Effector memory CD8-positive, alpha-beta T cell (primary cell): ENCODE measurements around the gene AP2A2.

ENCODE experiments used
- ATAC-seq: fragments of 150-1000 bp; cut with Tn5 transposase; replicated peaks from 2 replicates; pipeline ENCODE4 v1.10.0; 2021; ENCODE audit warnings: mild to moderate bottlenecking, moderate library complexity
- DNase-seq, 3 experiments: peaks; one replicate each; pipeline ENCODE4 v3.0.0; 2021
- H3K27ac Mint-ChIP-seq, 2 donors: one replicate each; pipeline ENCODE4 v1.8.0; 2022; ENCODE audit warnings: mild to moderate bottlenecking in 2 of 2, mixed read lengths in 2 of 2, moderate library complexity in 2 of 2
- H3K27me3 Mint-ChIP-seq, 2 donors: one replicate each; pipeline ENCODE4 v1.8.0; 2022; ENCODE audit warnings: mixed read lengths in 2 of 2
- H3K36me3 Mint-ChIP-seq: one replicate; pipeline ENCODE4 v1.8.0; 2022; ENCODE audit warnings: mild to moderate bottlenecking, moderate library complexity, mixed read lengths; ENCODE audit not compliant: insufficient read depth
- H3K4me1 Mint-ChIP-seq, 2 donors: one replicate each; pipeline ENCODE4 v1.8.0; 2022; ENCODE audit warnings: low read depth in 2 of 2, mixed read lengths in 2 of 2
- H3K4me3 Mint-ChIP-seq, 2 donors: one replicate each; pipeline ENCODE4 v1.8.0; 2022; ENCODE audit warnings: mild to moderate bottlenecking in 2 of 2, mixed read lengths in 2 of 2, moderate library complexity in 2 of 2
- H3K9me3 Mint-ChIP-seq, 2 donors: one replicate each; pipeline ENCODE4 v1.8.0; 2022; ENCODE audit warnings: mixed read lengths in 2 of 2

The AP2A2 gene

GRCh38 chr11:937841-938261 lies 12.2 kb downstream of the AP2A2 start:
- Mint-ChIP-seq H3K36me3 (peaks cover 13% of the 10 kb centered on the region), H3K27me3 (no peaks in the 10 kb centered on the region), H3K27ac (no peak overlapping the region), H3K9me3 (no peaks in the 10 kb centered on the region), H3K4me1 (peaks cover 34 to 66% of the 10 kb centered on the region in 2 donors), H3K4me3 (no peak overlapping the region)
- DNase-seq (no peak), ATAC-seq (no peak)

- ATAC-seq (no peak), DNase-seq (no peak)
- H3K4me1 Mint-ChIP-seq = peaks cover 40 to 70% of the 10 kb centered on the region in 2 donors
- H3K9me3 Mint-ChIP-seq = no peaks in the 10 kb centered on the region
- peaks cover 15% of the 10 kb centered on the region for H3K36me3 Mint-ChIP-seq
- peak overlapping the region; percentile 54 to 67 for H3K27ac Mint-ChIP-seq
- peak overlapping the region in 1 of 2 donors; percentile 31 for H3K4me3 Mint-ChIP-seq
- H3K27me3 Mint-ChIP-seq = no peaks in the 10 kb centered on the region
These were observed 14.9 kb downstream of the AP2A2 start for GRCh38 chr11:940496-941135.

GRCh38 chr11:942823-943222 lies 17.2 kb downstream of the AP2A2 start:
- H3K27ac Mint-ChIP-seq = peak overlapping the region in 1 of 2 donors; percentile 38
- ATAC-seq (no peak), DNase-seq (no peak)
- H3K36me3 Mint-ChIP-seq = peaks cover 16% of the 10 kb centered on the region
- no peaks in the 10 kb centered on the region for H3K27me3 Mint-ChIP-seq
- peaks cover 41 to 64% of the 10 kb centered on the region in 2 donors for H3K4me1 Mint-ChIP-seq
- H3K4me3 Mint-ChIP-seq = no peak overlapping the region
- H3K9me3 Mint-ChIP-seq = no peaks in the 10 kb centered on the region

- DNase-seq (no peak), ATAC-seq (no peak)
- Mint-ChIP-seq H3K27ac (peak overlapping the region in 1 of 2 donors; percentile 87), H3K4me1 (peaks cover 39 to 53% of the 10 kb centered on the region in 2 donors), H3K27me3 (no peaks in the 10 kb centered on the region), H3K4me3 (no peak overlapping the region), H3K9me3 (peaks cover 0 to 2% of the 10 kb centered on the region in 2 donors), H3K36me3 (peaks cover 14% of the 10 kb centered on the region)
These were observed 19.2 kb downstream of the AP2A2 start for GRCh38 chr11:944711-945470.

- Mint-ChIP-seq H3K4me3 (no peak overlapping the region), H3K27ac (no peak overlapping the region), H3K36me3 (peaks cover 14% of the 10 kb centered on the region), H3K27me3 (no peaks in the 10 kb centered on the region), H3K4me1 (peaks cover 31 to 43% of the 10 kb centered on the region in 2 donors), H3K9me3 (peaks cover 0 to 2% of the 10 kb centered on the region in 2 donors)
- no peak for DNase-seq
- ATAC-seq = no peak
These were observed 20.3 kb downstream of the AP2A2 start for GRCh38 chr11:945986-946385.

- Mint-ChIP-seq H3K4me1 (peaks cover 25 to 37% of the 10 kb centered on the region in 2 donors), H3K27me3 (no peaks in the 10 kb centered on the region), H3K27ac (no peak overlapping the region), H3K9me3 (peaks cover 0 to 2% of the 10 kb centered on the region in 2 donors), H3K36me3 (peaks cover 14% of the 10 kb centered on the region), H3K4me3 (no peak overlapping the region)
- DNase-seq (no peak), ATAC-seq (no peak)
These were observed 22.1 kb downstream of the AP2A2 start for GRCh38 chr11:947744-948143.

- Mint-ChIP-seq H3K27ac (no peak overlapping the region), H3K27me3 (no peaks in the 10 kb centered on the region), H3K9me3 (peaks cover 0 to 2% of the 10 kb centered on the region in 2 donors), H3K4me3 (no peak overlapping the region), H3K4me1 (peaks cover 26 to 34% of the 10 kb centered on the region in 2 donors), H3K36me3 (peaks cover 9% of the 10 kb centered on the region)
- no peak for ATAC-seq
- no peak for DNase-seq
These were observed 25.8 kb downstream of the AP2A2 start for GRCh38 chr11:951507-951906.

GRCh38 chr11:952406-953385 lies 27.0 kb downstream of the AP2A2 start:
- Mint-ChIP-seq H3K27me3 (no peaks in the 10 kb centered on the region), H3K4me1 (peaks cover 28 to 37% of the 10 kb centered on the region in 2 donors), H3K9me3 (peaks cover 0 to 2% of the 10 kb centered on the region in 2 donors), H3K4me3 (no peak overlapping the region), H3K27ac (peak overlapping the region; percentile 47 to 55), H3K36me3 (peaks cover 9% of the 10 kb centered on the region)
- DNase-seq = no peak
- no peak for ATAC-seq

GRCh38 chr11:953512-953911 lies 27.8 kb downstream of the AP2A2 start:
- Mint-ChIP-seq H3K36me3 (peaks cover 9% of the 10 kb centered on the region), H3K9me3 (no peaks in the 10 kb centered on the region), H3K4me3 (no peak overlapping the region), H3K4me1 (peaks cover 32 to 35% of the 10 kb centered on the region in 2 donors), H3K27me3 (no peaks in the 10 kb centered on the region), H3K27ac (no peak overlapping the region)
- no peak for DNase-seq
- ATAC-seq = no peak

- H3K27ac Mint-ChIP-seq = peak overlapping the region; percentile 2 to 72
- no peaks in the 10 kb centered on the region for H3K9me3 Mint-ChIP-seq
- H3K36me3 Mint-ChIP-seq = peaks cover 12% of the 10 kb centered on the region
- H3K27me3 Mint-ChIP-seq = no peaks in the 10 kb centered on the region
- no peak overlapping the region for H3K4me3 Mint-ChIP-seq
- no peak for ATAC-seq
- peaks cover 32 to 35% of the 10 kb centered on the region in 2 donors for H3K4me1 Mint-ChIP-seq
- no peak for DNase-seq
These were observed 28.9 kb downstream of the AP2A2 start for GRCh38 chr11:954392-955153.

GRCh38 chr11:955154-956063 lies 29.7 kb downstream of the AP2A2 start:
- H3K36me3 Mint-ChIP-seq = peaks cover 16% of the 10 kb centered on the region
- H3K27ac Mint-ChIP-seq = peak overlapping the region; percentile 31 to 72

More at GRCh38 chr11:955154-956063, 29.7 kb downstream of the AP2A2 start:
- ATAC-seq (no peak), DNase-seq (no peak)
- Mint-ChIP-seq H3K4me1 (peaks cover 32 to 35% of the 10 kb centered on the region in 2 donors), H3K27me3 (no peaks in the 10 kb centered on the region), H3K9me3 (no peaks in the 10 kb centered on the region), H3K4me3 (no peak overlapping the region)
